ENCODE data around the gene GALNT2. TPM values are rescaled to one million over a fixed set of nuclear protein-coding genes. Genes with fewer than 3 reads are reported as not detected.
A peak's percentile ranks its signal among the peaks of the same experiment; 100 is the strongest.

The GALNT2 gene
- total RNA-seq: 100 to 1,000 TPM in 1 of 3 donors, 10 to 100 TPM in 2; 83.9 to 101 (median 89.1) TPM

DNA sequence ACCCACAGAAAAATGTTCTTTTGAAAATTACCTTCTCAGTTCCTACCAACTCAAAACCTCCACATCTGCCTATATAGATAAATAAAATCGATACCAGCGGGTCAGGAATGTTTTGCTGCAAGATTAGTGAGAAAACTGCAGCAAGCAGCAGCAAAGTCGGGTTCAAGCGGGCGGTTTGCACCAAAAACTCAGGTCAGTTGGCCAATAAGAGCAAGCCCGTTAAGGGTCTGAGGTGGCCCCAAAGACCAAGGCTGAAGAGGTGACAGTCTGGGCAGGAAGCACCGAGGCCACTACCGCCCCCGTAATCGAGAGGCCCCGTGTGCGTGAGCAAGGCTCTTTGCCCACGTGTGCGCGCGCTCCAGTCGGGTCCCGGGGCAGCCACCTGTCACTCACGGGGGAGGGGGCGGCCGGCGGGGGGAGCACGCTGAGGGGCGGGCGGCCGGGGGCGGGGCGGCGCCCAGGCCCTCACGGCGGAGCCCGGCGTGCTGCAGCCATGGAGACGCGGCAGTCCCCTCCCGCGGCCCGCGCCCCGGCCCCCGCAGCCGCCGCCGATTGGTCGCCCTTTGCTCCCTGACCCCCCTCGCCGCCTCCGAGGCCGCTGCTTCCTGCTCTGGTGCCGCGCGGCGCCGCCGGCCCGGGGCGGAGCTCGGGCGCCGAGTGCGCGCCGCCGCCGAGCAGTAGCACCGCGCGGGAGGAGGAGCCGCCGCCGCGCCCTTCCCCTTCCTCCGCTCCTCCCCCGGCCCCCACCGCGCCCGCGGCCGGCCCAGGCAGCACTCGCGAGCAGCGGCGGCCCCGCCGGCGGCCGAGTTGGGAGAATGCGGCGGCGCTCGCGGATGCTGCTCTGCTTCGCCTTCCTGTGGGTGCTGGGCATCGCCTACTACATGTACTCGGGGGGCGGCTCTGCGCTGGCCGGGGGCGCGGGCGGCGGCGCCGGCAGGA, at the start of gene GALNT2:
Gene GALNT2, plus strand, starts transcription at position 773 of the 939 bp plus-strand sequence. Its CDS starts 43 bp downstream, at position 816.
- Mint-ChIP-seq H3K9me3 (peaks cover 4% of the 10 kb centered on the region), H3K4me1 (ENCODE audit: low read depth) (peaks cover 32% of the 10 kb centered on the region), H3K27me3 (ENCODE audit: low read depth) (peaks cover 3% of the 10 kb centered on the region), H3K36me3 (ENCODE audit: insufficient read depth) (no peaks in the 10 kb centered on the region), H3K4me3 (peak within 1 kb of the TSS; percentile 90)
- ATAC-seq (peak; percentile 91 to 92), DNase-seq (peak; percentile 86)

DNA sequence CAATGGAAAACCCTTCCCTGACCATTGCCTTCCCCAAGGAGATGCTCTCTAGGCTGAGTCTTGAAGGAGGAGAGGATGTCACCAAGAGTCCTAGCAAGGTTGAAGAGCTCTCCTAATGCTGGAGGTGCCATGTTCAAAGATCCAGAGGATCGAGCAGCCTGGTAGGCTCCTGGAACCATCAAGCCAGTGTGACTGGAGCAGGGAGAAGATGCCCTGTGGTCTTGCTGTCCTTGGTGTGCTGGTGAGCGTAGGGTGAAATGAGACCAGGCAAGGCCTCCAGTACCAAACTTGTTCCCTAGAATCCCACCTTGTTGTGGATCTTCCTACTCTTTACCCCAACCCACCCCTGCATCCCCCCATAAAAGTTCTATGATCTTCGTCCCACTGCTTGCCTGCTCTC, 46.6 kb upstream of the GALNT2 start:
- Mint-ChIP-seq H3K9me3 (no peaks in the 10 kb centered on the region), H3K27me3 (ENCODE audit: low read depth) (no peaks in the 10 kb centered on the region), H3K4me3 (no peak overlapping the region), H3K4me1 (ENCODE audit: low read depth) (no peaks in the 10 kb centered on the region), H3K36me3 (ENCODE audit: insufficient read depth) (no peaks in the 10 kb centered on the region)
- no peak for ATAC-seq
- DNase-seq: no peak

DNA sequence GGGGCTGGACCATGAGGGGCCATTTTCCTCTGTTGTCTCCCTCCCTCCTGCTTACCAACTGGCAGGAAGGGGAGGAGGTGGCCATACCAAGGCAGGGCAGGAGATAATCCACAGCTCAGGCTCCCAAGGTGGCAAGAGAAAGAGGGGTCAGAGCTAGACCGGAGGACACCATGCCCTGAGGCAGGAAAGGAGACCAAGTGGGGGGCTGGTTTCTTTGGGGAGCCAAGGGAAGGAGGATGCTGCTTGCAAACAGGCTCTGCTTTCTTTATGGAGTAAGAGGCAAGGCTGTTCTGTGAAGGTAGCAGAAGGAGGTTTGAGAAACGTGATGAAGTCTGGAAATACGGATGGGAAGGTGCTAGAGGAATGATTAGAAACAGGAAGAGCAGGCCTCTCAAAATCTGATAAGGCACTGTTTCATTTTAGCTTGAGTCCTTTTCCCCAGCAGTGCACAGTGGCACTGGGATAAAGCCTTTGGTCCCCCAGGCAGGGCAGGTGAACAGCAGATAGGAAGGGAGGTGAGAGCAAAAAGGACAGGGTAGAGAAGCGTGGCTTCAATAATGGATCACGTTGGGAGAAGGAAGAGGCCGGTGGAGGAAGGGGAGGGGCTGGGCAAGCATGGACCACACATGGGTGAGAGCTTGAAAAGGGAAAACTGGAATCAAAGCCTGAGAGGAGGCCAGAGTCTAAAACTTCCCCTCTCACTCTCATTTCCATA, 44.2 kb upstream of the GALNT2 start:
- Mint-ChIP-seq H3K4me1 (ENCODE audit: low read depth) (no peaks in the 10 kb centered on the region), H3K4me3 (no peak overlapping the region), H3K27me3 (ENCODE audit: low read depth) (no peaks in the 10 kb centered on the region), H3K9me3 (peaks cover 7% of the 10 kb centered on the region), H3K36me3 (ENCODE audit: insufficient read depth) (no peaks in the 10 kb centered on the region)
- DNase-seq: no peak
- no peak for ATAC-seq

DNA sequence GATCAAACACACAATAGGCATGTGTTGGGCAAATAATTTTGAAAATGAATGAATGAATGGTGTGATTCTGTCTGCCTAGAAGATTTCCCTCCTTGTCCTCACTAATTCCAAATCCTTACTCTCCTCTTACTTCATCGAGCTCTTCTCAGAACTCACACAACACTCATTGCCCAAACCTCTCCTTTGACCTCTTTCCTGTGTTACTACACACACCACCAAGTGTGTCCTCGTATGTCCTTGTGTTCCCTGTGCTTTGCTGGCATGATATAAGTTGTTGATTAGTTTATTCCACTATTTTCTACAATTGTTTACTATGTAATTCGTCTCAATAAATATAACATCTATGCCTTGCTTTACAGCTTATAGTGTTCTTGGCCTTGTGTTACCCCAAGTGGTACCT, 41.4 kb upstream of the GALNT2 start:
- no peak for DNase-seq
- peaks cover 5% of the 10 kb centered on the region for H3K4me1 Mint-ChIP-seq (ENCODE audit: low read depth)
- peaks cover 7% of the 10 kb centered on the region for H3K9me3 Mint-ChIP-seq
- no peak overlapping the region for H3K4me3 Mint-ChIP-seq
- ATAC-seq: no peak
- H3K27me3 Mint-ChIP-seq (ENCODE audit: low read depth): no peaks in the 10 kb centered on the region
- no peaks in the 10 kb centered on the region for H3K36me3 Mint-ChIP-seq (ENCODE audit: insufficient read depth)

DNA sequence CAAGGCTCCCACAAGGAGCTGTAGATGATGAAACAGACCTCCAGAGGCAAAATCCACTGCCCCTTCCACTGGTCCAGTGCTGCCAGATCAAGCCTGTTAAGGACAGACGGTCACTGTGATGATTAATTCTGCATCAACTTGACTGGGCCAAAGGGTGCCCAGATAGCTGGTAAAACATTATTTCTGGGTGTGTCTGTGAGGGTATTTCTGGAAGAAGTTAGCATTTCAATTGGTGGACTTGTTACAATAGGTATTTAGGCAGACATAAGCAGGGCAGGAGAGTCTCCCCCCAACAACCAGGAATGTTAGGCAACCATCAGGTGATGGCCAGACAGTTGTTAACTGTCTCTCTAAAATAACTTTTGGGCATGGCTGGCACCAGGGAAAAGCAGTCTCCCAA, 40.9 kb upstream of the GALNT2 start:
- H3K36me3 Mint-ChIP-seq (ENCODE audit: insufficient read depth): no peaks in the 10 kb centered on the region
- no peaks in the 10 kb centered on the region for H3K27me3 Mint-ChIP-seq (ENCODE audit: low read depth)
- peaks cover 9% of the 10 kb centered on the region for H3K4me1 Mint-ChIP-seq (ENCODE audit: low read depth)
- H3K4me3 Mint-ChIP-seq: no peak overlapping the region
- DNase-seq (no peak), ATAC-seq (no peak)
- H3K9me3 Mint-ChIP-seq: peaks cover 7% of the 10 kb centered on the region

DNA sequence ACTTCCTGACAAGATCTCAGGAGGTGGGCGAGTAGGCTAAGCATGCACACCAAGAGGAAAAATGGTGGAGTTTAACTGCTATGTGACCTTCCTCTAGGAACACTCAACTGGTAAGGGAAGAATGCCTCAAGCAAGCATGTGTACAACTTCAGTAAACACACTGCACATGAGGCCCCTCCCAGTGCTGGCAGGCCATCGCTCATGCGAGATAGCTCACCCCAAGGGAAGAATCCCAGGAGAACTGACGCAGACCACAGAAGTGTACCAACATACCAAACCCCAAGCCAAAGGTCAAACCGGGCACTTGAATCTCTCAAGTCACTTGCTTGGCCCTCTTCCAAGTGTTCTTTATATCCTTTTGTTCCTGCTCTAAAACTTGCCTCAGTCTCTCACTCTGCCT, 40.5 kb upstream of the GALNT2 start:
- Mint-ChIP-seq H3K4me3 (no peak overlapping the region), H3K4me1 (ENCODE audit: low read depth) (peaks cover 10% of the 10 kb centered on the region), H3K36me3 (ENCODE audit: insufficient read depth) (no peaks in the 10 kb centered on the region), H3K9me3 (peaks cover 7% of the 10 kb centered on the region), H3K27me3 (ENCODE audit: low read depth) (no peaks in the 10 kb centered on the region)
- no peak for ATAC-seq
- no peak for DNase-seq

DNA sequence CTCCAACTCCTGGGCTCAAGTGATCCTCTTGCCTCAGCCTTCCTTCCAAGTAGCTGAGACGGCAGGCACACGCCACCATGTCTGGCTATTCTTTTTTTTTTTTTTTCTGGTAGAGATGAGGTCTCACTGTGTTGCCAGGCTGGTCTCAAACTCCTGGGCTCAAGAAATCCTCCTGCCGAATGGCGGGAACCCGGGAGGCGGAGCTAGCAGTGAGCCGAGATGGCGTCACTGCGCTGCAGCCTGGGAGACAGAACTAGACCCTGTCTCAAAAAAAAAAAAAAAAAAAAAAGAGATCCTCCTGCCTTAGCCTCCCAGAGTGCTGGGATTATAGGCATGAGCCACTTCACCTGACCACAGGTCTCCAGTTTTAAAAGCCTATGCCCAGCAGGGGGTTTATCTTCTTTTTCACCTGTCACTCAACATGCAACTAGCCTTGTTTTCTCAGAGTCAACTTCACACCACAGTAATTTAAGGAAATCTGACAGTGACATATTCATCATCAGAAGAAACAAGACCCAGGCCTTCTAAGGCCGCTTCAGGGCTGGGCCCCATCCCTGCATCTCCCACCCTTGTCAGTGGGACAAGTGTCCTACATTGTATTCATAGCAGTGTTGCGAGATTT, 38.3 kb upstream of the GALNT2 start:
- H3K4me1 Mint-ChIP-seq (ENCODE audit: low read depth): peaks cover 10% of the 10 kb centered on the region
- ATAC-seq (no peak), DNase-seq (no peak)
- peaks cover 7% of the 10 kb centered on the region for H3K9me3 Mint-ChIP-seq
- no peaks in the 10 kb centered on the region for H3K36me3 Mint-ChIP-seq (ENCODE audit: insufficient read depth)
- no peaks in the 10 kb centered on the region for H3K27me3 Mint-ChIP-seq (ENCODE audit: low read depth)
- no peak overlapping the region for H3K4me3 Mint-ChIP-seq

DNA sequence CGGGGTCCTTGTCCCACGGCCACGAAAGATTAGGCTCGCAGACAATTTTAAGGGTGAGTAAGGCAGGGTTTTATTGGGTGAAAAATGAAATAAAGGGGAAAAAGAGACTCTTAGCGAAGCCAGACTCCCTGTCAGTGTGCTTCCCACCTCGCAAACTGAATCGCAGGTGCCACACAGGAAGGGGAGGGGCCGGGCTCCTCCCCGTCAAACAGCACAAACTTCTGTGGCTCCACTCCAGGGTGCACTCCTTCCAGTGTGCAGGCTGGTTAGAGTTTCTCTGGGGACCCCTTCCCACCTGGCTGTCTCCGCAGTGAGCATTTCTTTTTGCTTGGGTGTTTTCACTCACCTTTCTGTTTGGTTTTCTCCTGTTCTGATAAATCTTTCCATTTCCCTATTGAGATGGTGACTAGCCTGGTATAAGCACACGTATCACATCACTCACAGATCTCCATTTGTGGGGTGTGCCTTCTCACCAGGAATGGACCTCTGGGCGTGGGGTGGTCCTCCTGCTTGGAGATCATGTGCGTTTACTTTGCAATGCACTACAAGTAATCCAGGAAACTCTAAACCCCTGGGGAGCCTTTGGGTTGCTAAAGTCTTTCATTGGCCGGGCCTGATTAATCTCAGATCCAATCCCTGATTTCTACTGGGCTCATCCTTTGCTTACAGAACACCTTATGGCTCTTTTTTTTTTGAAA, 37.6 kb upstream of the GALNT2 start:
- H3K9me3 Mint-ChIP-seq: peaks cover 7% of the 10 kb centered on the region
- H3K4me3 Mint-ChIP-seq: no peak overlapping the region
- ATAC-seq (no peak), DNase-seq (no peak)
- no peaks in the 10 kb centered on the region for H3K36me3 Mint-ChIP-seq (ENCODE audit: insufficient read depth)
- peaks cover 10% of the 10 kb centered on the region for H3K4me1 Mint-ChIP-seq (ENCODE audit: low read depth)
- H3K27me3 Mint-ChIP-seq (ENCODE audit: low read depth): no peaks in the 10 kb centered on the region

DNA sequence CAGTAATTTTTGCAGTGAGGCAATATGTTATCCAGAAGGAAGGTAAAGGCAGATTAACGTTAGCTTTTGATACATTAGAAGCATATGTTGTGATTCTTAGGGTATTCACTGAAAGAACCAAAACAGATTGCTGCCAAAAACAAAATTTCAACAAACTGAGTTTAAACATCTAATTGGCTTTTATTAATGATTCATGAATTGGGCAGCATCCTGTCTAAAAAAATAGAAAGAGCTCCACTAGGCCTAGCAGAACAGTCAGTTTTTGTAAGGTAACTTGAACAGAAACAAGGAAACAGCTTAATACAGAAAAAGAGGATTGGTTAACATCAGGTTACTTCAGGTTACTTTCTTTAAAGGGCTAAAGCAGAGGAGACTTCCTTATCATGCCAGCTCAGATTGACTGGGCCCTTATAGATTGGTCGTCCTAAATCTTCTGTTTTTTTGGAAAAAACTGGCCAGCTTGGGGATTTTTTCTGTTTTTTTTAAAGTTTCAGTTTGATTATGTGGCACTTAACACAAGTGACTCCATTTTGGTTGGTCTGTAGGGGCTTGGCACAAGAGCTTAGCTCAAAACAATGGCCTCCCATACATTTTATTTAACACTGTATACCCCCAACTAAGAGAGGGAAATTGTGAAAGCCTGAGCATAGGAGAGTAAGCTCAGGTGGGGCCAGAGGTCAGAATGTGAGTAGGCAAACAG, 36.8 kb upstream of the GALNT2 start:
- peaks cover 10% of the 10 kb centered on the region for H3K9me3 Mint-ChIP-seq
- H3K4me3 Mint-ChIP-seq: no peak overlapping the region
- H3K36me3 Mint-ChIP-seq (ENCODE audit: insufficient read depth): no peaks in the 10 kb centered on the region
- H3K27me3 Mint-ChIP-seq (ENCODE audit: low read depth): no peaks in the 10 kb centered on the region
- DNase-seq (no peak), ATAC-seq (peak; percentile 18 to 21)
- H3K4me1 Mint-ChIP-seq (ENCODE audit: low read depth): peaks cover 10% of the 10 kb centered on the region

DNA sequence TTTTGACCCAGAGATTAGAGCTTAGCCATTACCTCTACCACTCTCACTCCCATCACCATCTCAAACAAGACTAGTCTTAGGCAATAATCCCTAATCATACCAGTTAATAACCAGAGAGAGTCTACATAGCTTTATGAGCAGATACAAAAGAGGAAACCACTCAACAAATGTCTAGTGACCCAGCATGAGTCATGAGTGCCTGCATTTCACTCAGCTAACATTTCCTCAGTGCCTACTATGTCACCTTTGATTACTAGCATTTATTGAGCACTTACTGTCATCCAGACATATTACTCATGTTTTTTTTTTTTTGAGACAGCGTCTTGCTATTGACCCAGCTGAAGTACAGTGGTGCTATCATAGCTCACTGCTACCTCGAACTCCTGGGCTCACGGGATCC, 35.9 kb upstream of the GALNT2 start:
- no peak for DNase-seq
- Mint-ChIP-seq H3K4me3 (no peak overlapping the region), H3K36me3 (ENCODE audit: insufficient read depth) (no peaks in the 10 kb centered on the region), H3K9me3 (peaks cover 9% of the 10 kb centered on the region), H3K27me3 (ENCODE audit: low read depth) (no peaks in the 10 kb centered on the region), H3K4me1 (ENCODE audit: low read depth) (peaks cover 10% of the 10 kb centered on the region)
- peak; percentile 75 to 79 for ATAC-seq

DNA sequence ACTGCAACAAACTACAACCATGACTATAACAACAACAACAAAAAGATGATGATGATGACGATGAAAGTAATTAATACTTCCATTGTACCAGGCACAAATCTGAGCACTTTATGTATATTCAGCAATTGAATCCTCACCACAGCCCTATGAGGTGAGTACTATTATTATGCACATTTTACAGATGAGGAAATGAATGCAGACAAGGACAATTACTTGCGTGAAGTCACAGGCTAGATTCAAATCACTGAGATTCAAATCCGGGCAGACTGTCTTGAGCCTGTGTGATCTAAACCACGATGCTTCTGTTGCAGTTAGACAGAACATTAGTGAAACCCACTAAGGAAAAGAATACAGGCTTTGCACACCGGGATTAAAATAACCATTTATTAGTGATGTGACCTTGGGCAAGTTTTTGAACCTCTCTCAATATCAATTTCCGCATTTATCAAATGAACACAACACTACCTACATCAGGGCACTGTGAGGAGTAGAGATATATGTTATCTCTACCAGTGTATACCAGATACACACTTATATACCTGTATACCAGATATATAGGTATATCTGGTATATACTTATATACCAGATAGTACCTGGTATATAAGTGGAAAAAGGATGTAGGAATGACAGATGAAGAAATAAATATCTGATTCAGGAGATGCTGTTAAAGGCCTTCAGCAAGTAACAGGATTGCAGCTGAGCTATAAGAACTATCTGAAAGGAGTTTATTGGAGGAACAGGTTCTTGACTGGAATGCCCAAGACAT, 34.3 kb upstream of the GALNT2 start:
- no peaks in the 10 kb centered on the region for H3K27me3 Mint-ChIP-seq (ENCODE audit: low read depth)
- H3K9me3 Mint-ChIP-seq: peaks cover 17% of the 10 kb centered on the region
- no peak overlapping the region for H3K4me3 Mint-ChIP-seq
- peaks cover 10% of the 10 kb centered on the region for H3K4me1 Mint-ChIP-seq (ENCODE audit: low read depth)
- no peak for ATAC-seq
- DNase-seq: no peak
- H3K36me3 Mint-ChIP-seq (ENCODE audit: insufficient read depth): no peaks in the 10 kb centered on the region

DNA sequence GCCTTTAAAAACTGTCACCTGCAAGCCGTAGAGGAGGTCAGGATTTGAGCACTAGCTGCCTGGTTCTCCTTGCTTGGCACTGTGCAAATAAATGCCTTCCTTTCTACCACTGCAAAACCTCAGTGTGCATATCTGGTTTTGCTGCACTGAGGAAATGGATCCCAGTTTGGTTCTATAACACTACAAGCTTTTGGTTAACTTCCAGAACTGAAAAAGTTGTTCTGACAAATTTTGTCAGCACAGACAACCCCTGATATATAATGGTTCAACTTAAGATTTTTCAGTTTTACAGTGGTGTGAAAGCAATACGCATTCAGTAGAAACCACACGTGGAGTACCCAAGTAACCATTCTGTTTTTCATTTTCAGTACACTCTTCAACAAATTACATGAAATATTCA, 29.8 kb upstream of the GALNT2 start:
- H3K27me3 Mint-ChIP-seq (ENCODE audit: low read depth): peaks cover 5% of the 10 kb centered on the region
- no peak for ATAC-seq
- H3K36me3 Mint-ChIP-seq (ENCODE audit: insufficient read depth): no peaks in the 10 kb centered on the region
- no peak overlapping the region for H3K4me3 Mint-ChIP-seq
- peaks cover 17% of the 10 kb centered on the region for H3K9me3 Mint-ChIP-seq
- H3K4me1 Mint-ChIP-seq (ENCODE audit: low read depth): no peaks in the 10 kb centered on the region
- no peak for DNase-seq

DNA sequence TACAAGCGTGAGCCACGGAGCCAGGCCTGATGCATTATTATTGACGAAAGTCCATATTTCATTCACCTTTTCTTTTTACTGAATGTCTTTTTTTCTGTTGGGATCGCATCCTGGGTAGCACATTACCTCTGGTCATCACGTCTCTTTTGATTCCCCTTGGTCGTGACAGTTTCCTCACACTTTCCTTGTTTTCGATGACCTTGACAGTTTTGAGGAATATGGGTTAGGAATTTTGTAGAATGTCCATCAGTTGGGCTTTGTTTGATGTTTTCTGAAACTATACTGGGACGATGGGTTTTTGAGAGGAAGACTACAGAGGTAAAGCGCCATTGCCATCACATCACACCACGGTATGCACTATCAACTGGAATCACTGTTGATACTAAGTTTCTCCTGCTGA, 26.6 kb upstream of the GALNT2 start:
- ATAC-seq (no peak), DNase-seq (no peak)
- peaks cover 13% of the 10 kb centered on the region for H3K9me3 Mint-ChIP-seq
- H3K36me3 Mint-ChIP-seq (ENCODE audit: insufficient read depth): no peaks in the 10 kb centered on the region
- no peak overlapping the region for H3K4me3 Mint-ChIP-seq
- peaks cover 29% of the 10 kb centered on the region for H3K27me3 Mint-ChIP-seq (ENCODE audit: low read depth)
- no peaks in the 10 kb centered on the region for H3K4me1 Mint-ChIP-seq (ENCODE audit: low read depth)

Measured in activated T-cell treated with anti-CD3 and anti-CD28 coated beads, Interleukin-2, amount 50 U/mL, for 4 hours (primary cell).